Measurements from ENCODE around the gene TRERF1.
"Not testable (repeated sequence)": the region's sequence is repeated elsewhere in the genome, so short reads cannot be mapped to it uniquely, and the experiment has no call there.

TRERF1 gene

DNA sequence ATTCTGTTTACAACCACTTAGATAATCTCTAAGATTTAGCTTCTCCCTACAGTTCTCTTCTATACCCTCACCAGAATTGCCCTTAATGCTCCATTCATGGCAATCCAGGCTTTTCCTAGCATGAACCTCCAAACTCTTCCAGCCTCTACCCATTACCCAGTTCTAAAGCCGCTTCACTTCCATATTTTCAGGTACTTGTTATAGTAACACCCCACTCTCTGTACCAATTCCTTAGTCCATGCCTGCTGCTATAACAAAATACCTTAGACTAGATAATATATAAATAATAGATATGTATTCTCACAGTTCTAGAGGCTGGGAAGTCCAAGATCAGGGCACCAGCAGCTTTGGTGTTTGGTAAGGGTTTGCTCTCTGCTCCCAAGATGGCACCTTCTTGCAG lies 16.5 kb upstream of the TRERF1 start:
- no peaks in the 10 kb centered on the region for H3K36me3 ChIP-seq (ENCODE audit: control insufficient read depth in 2 of 2, insufficient read depth in 1 of 2, low read length in 2 of 2)
- no peak overlapping the region for H3K4me3 ChIP-seq (ENCODE audit: low read depth, low read length)
- no peaks in the 10 kb centered on the region for H3K4me1 ChIP-seq (ENCODE audit: control insufficient read depth, insufficient read depth, low read length)
- H3K9me3 ChIP-seq (ENCODE audit: control insufficient read depth, insufficient read depth, low read depth, low read length), result no peaks in the 10 kb centered on the region
- POLR2A ChIA-PET, result no interaction called here
- CTCF ChIA-PET, result interaction anchor here (0.8 to 1.1 kb wide), 3 partner anchors 29 to 258 kb away, joined by 3 to 4 read pairs (median 4); no protein-coding TSS in a partner anchor
- no peak overlapping the region for H3K27ac ChIP-seq (ENCODE audit: extremely low read depth, low read depth, low read length)
- peak; percentile 88 for TF ChIP-seq ZNF707 (tag by site-specific recombination; IDR thresholded peaks at IDR 0.05)
- no peak for TF ChIP-seq BCL11A (tag by site-specific recombination; IDR thresholded peaks at IDR 0.05; ENCODE audit: low read depth)
- TF ChIP-seq ZNF571 (tag by site-specific recombination; IDR thresholded peaks at IDR 0.05), result no peak
- TF ChIP-seq GLIS2 (tag by site-specific recombination; IDR thresholded peaks at IDR 0.05), result no peak

DNA sequence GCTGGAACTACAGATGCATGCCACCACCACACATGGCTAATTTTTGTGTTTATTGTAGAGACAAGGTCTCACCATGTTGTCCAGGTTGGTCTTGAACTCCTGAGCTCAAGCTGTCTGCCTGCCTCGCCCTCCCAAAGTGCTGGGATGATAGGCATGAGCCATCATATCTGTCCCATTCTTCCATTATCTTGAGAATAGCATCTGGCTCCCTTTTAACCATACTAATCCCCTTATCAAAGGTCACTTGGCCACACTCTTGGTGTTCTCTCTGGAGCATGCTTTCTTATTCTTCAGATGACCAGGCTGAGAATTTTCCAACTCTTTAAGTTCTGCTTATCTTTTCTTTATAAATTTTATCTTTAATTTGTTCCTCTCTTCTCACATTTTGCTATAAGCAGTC lies 15.9 kb upstream of the TRERF1 start:
- ChIA-PET POLR2A (interaction anchor here (0.7 kb wide), 2 partner anchors 120 to 538 kb away, joined by 4 read pairs; no protein-coding TSS in a partner anchor), CTCF (interaction anchor here (0.8 to 1.1 kb wide), 3 partner anchors 29 to 107 kb away, joined by 3 to 4 read pairs (median 4); no protein-coding TSS in a partner anchor)
- Histone ChIP-seq H3K9me3 (ENCODE audit: control insufficient read depth, insufficient read depth, low read depth, low read length) (no peaks in the 10 kb centered on the region), H3K27ac (ENCODE audit: extremely low read depth, low read depth, low read length) (no peak overlapping the region), H3K36me3 (ENCODE audit: control insufficient read depth in 2 of 2, insufficient read depth in 1 of 2, low read length in 2 of 2) (no peaks in the 10 kb centered on the region), H3K4me1 (ENCODE audit: control insufficient read depth, insufficient read depth, low read length) (no peaks in the 10 kb centered on the region), H3K4me3 (ENCODE audit: low read depth, low read length) (no peak overlapping the region)
- TF ChIP-seq, protein P1, sequence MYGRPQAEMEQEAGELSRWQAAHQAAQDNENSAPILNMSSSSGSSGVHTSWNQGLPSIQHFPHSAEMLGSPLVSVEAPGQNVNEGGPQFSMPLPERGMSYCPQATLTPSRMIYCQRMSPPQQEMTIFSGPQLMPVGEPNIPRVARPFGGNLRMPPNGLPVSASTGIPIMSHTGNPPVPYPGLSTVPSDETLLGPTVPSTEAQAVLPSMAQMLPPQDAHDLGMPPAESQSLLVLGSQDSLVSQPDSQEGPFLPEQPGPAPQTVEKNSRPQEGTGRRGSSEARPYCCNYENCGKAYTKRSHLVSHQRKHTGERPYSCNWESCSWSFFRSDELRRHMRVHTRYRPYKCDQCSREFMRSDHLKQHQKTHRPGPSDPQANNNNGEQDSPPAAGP (tag by site-specific recombination; IDR thresholded peaks at IDR 0.05), result no peak
- no peak for TF ChIP-seq SETDB1 (IDR thresholded peaks at IDR 0.05; ENCODE audit: insufficient read length, low read length)
- TF ChIP-seq ZNF521 (tag by site-specific recombination; IDR thresholded peaks at IDR 0.05), result no peak
- TF ChIP-seq ZNF629 (tag by site-specific recombination; IDR thresholded peaks at IDR 0.05), result no peak
- TF ChIP-seq ZNF626 (tag by site-specific recombination; IDR thresholded peaks at IDR 0.05), result no peak
- TF ChIP-seq MEIS1 (CRISPR knock-in tag; IDR thresholded peaks at IDR 0.05; ENCODE audit: borderline replicate concordance), result no peak
- no peak for TF ChIP-seq MZF1 (tag by site-specific recombination; IDR thresholded peaks at IDR 0.05; ENCODE audit: borderline replicate concordance)
- TF ChIP-seq, protein P2, sequence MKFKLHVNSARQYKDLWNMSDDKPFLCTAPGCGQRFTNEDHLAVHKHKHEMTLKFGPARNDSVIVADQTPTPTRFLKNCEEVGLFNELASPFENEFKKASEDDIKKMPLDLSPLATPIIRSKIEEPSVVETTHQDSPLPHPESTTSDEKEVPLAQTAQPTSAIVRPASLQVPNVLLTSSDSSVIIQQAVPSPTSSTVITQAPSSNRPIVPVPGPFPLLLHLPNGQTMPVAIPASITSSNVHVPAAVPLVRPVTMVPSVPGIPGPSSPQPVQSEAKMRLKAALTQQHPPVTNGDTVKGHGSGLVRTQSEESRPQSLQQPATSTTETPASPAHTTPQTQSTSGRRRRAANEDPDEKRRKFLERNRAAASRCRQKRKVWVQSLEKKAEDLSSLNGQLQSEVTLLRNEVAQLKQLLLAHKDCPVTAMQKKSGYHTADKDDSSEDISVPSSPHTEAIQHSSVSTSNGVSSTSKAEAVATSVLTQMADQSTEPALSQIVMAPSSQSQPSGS (tag by site-specific recombination; IDR thresholded peaks at IDR 0.05; ENCODE audit: low read depth), result no peak
- TF ChIP-seq EGR2 (tag by site-specific recombination; IDR thresholded peaks at IDR 0.05; ENCODE audit: low read depth), result no peak
- TF ChIP-seq, protein P3, sequence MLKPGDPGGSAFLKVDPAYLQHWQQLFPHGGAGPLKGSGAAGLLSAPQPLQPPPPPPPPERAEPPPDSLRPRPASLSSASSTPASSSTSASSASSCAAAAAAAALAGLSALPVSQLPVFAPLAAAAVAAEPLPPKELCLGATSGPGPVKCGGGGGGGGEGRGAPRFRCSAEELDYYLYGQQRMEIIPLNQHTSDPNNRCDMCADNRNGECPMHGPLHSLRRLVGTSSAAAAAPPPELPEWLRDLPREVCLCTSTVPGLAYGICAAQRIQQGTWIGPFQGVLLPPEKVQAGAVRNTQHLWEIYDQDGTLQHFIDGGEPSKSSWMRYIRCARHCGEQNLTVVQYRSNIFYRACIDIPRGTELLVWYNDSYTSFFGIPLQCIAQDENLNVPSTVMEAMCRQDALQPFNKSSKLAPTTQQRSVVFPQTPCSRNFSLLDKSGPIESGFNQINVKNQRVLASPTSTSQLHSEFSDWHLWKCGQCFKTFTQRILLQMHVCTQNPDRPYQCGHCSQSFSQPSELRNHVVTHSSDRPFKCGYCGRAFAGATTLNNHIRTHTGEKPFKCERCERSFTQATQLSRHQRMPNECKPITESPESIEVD (tag by site-specific recombination; IDR thresholded peaks at IDR 0.05), result no peak
- no peak for TF ChIP-seq ZNF777 (tag by site-specific recombination; IDR thresholded peaks at IDR 0.05; ENCODE audit: borderline replicate concordance)

DNA sequence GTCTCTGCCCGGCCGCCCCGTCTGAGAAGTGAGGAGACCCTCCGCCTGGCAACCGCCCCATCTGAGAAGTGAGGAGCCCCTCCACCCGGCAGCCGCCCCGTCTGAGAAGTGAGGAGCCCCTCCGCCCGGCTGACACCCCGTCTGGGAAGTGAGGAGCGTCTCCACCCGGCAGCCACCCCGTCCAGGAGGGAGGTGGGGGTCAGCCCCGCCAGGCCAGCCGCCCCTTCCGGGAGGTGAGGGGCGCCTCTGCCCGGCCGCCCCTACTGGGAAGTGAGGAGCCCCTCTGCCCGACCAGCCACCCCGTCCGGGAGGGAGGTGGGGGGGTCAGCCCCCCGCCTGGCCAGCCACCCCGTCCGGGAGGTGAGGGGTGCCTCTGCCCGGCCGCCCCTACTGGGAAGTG lies 14.7 kb upstream of the TRERF1 start:
- CTCF ChIA-PET; H3K4me1 ChIP-seq (ENCODE audit: control insufficient read depth, insufficient read depth, low read length); H3K27ac ChIP-seq (ENCODE audit: extremely low read depth, low read depth, low read length); POLR2A ChIA-PET; H3K9me3 ChIP-seq (ENCODE audit: control insufficient read depth, insufficient read depth, low read depth, low read length); H3K36me3 ChIP-seq (ENCODE audit: control insufficient read depth in 2 of 2, insufficient read depth in 1 of 2, low read length in 2 of 2); H3K4me3 ChIP-seq (ENCODE audit: low read depth, low read length): not testable (repeated sequence)
